Measurements from ENCODE around the gene PRKCQ. TPM values are rescaled to one million over a fixed set of nuclear protein-coding genes. Genes with fewer than 3 reads are reported as not detected.

The PRKCQ gene
- total RNA-seq, 1 experiment from 2014 or later = 12.1 TPM

- H4K5ac ChIP-seq (ENCODE audit: insufficient read length, low read depth, low read length) = no peak overlapping the region
- no peak overlapping the region for H3K23ac ChIP-seq (ENCODE audit: insufficient read length, low read depth, low read length)
- no peak overlapping the region for H4K8ac ChIP-seq (replicated peaks; ENCODE audit: insufficient read length, low read depth, low read length)
- no peak overlapping the region for H3T11ph ChIP-seq (ENCODE audit: low read length)
- no peak overlapping the region for H2AFZ ChIP-seq (ENCODE audit: low read length)
- no peaks in the 10 kb centered on the region for H3K79me1 ChIP-seq (ENCODE audit: insufficient read depth, low read depth, low read length, poor library complexity, severe bottlenecking)
- no peak overlapping the region for H2BK15ac ChIP-seq (ENCODE audit: low read depth, low read length)
- H4K91ac ChIP-seq (ENCODE audit: insufficient read length, low read depth, low read length) = no peak overlapping the region
- H2BK12ac ChIP-seq (ENCODE audit: insufficient read length, low read depth, low read length) = no peak overlapping the region
- no peak overlapping the region for H3K4me2 ChIP-seq (ENCODE audit: insufficient read depth, insufficient read length, low read length)
- H2AK5ac ChIP-seq (ENCODE audit: insufficient read length, low read length) = no peak overlapping the region
- no peaks in the 10 kb centered on the region for H3K79me2 ChIP-seq (ENCODE audit: insufficient read depth, low read length)
- Mint-ChIP-seq H3K4me3 (no peak overlapping the region), H3K9me3 (no peaks in the 10 kb centered on the region), H3K27ac (no peak overlapping the region; a peak in 1 of 7 replicates), H3K36me3 (ENCODE audit: insufficient read depth in 1 of 3, low read depth in 3 of 3) (peaks cover 6 to 20% (median 13%) of the 10 kb centered on the region in 3 experiments; a peak in 6 of 7 replicates), H3K27me3 (ENCODE audit: low read depth) (no peaks in the 10 kb centered on the region), H3K4me1 (no peaks in the 10 kb centered on the region)
- WGBS (ENCODE audit: extremely low coverage, insufficient read length, low lambda C conversion rate) = no CpG with 5 or more reads among the region's 21 CpGs
- H2BK20ac ChIP-seq (ENCODE audit: low read depth, low read length, poor library complexity, severe bottlenecking) = no peak overlapping the region
- no peaks in the 10 kb centered on the region for H4K20me1 ChIP-seq (ENCODE audit: control insufficient read depth, insufficient read depth, insufficient read length)
- H2BK5ac ChIP-seq (ENCODE audit: insufficient read length, low read length) = no peak overlapping the region
- no peaks in the 10 kb centered on the region for H3K4me1 ChIP-seq (ENCODE audit: insufficient read depth, low read length)
- H3K56ac ChIP-seq (ENCODE audit: insufficient read length, low read depth, low read length) = no peak overlapping the region
- H3K27ac ChIP-seq (ENCODE audit: insufficient read length, low read depth, low read length) = no peak overlapping the region
- no peak overlapping the region for H3K9ac ChIP-seq (ENCODE audit: extremely low read depth, insufficient read length, low read length)
- TF ChIP-seq, protein P1, sequence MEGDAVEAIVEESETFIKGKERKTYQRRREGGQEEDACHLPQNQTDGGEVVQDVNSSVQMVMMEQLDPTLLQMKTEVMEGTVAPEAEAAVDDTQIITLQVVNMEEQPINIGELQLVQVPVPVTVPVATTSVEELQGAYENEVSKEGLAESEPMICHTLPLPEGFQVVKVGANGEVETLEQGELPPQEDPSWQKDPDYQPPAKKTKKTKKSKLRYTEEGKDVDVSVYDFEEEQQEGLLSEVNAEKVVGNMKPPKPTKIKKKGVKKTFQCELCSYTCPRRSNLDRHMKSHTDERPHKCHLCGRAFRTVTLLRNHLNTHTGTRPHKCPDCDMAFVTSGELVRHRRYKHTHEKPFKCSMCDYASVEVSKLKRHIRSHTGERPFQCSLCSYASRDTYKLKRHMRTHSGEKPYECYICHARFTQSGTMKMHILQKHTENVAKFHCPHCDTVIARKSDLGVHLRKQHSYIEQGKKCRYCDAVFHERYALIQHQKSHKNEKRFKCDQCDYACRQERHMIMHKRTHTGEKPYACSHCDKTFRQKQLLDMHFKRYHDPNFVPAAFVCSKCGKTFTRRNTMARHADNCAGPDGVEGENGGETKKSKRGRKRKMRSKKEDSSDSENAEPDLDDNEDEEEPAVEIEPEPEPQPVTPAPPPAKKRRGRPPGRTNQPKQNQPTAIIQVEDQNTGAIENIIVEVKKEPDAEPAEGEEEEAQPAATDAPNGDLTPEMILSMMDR (conservative IDR thresholded peaks at IDR 0.05) = no peak
- no peak overlapping the region for H3K4ac ChIP-seq (ENCODE audit: low read depth, low read length)
- no peaks in the 10 kb centered on the region for H3K27me3 ChIP-seq (ENCODE audit: insufficient read depth, low read length)
- H2BK120ac ChIP-seq (ENCODE audit: low read depth, low read length, poor library complexity, severe bottlenecking) = no peak overlapping the region
- no peaks in the 10 kb centered on the region for H3K9me3 ChIP-seq (ENCODE audit: control insufficient read depth, low read depth, low read length)
- no peak overlapping the region for H3K14ac ChIP-seq (ENCODE audit: insufficient read depth, low read length)
- DNase-seq = no peak
- no peak overlapping the region for H3K18ac ChIP-seq (ENCODE audit: insufficient read length, low read depth, low read length)
- H3K23me2 ChIP-seq (ENCODE audit: insufficient read length, low read depth, low read length, poor library complexity, severe bottlenecking) = no peaks in the 10 kb centered on the region
Observed at GRCh38 chr10:6430423-6430980, 149.6 kb downstream of the PRKCQ start.
